ENCODE results near the gene BMP6.

BMP6 gene

GRCh38 chr6:7697820-7698623 lies 27.9 kb upstream of the BMP6 start:
- no peak overlapping the region for H3K27ac Mint-ChIP-seq
- H3K4me3 Mint-ChIP-seq, result peak overlapping the region; percentile 31
- no peaks in the 10 kb centered on the region for H3K9me3 Mint-ChIP-seq
- peaks cover 12% of the 10 kb centered on the region for H3K4me1 Mint-ChIP-seq (ENCODE audit: low read depth)
- no peaks in the 10 kb centered on the region for H3K27me3 Mint-ChIP-seq (ENCODE audit: low read depth)
- H3K36me3 Mint-ChIP-seq (ENCODE audit: low read depth), result no peaks in the 10 kb centered on the region

- Mint-ChIP-seq H3K4me3 (no peak overlapping the region), H3K36me3 (ENCODE audit: low read depth) (no peaks in the 10 kb centered on the region), H3K9me3 (no peaks in the 10 kb centered on the region), H3K27me3 (ENCODE audit: low read depth) (no peaks in the 10 kb centered on the region), H3K27ac (no peak overlapping the region), H3K4me1 (ENCODE audit: low read depth) (peaks cover 12% of the 10 kb centered on the region)
These were observed 24.6 kb upstream of the BMP6 start for GRCh38 chr6:7701212-7701834.

- H3K4me1 Mint-ChIP-seq (ENCODE audit: low read depth), result peaks cover 3% of the 10 kb centered on the region
- no peak overlapping the region for H3K27ac Mint-ChIP-seq
- H3K27me3 Mint-ChIP-seq (ENCODE audit: low read depth), result no peaks in the 10 kb centered on the region
- H3K36me3 Mint-ChIP-seq (ENCODE audit: low read depth), result no peaks in the 10 kb centered on the region
- H3K4me3 Mint-ChIP-seq, result no peak overlapping the region
- H3K9me3 Mint-ChIP-seq, result no peaks in the 10 kb centered on the region
These were observed 22.7 kb upstream of the BMP6 start for GRCh38 chr6:7703148-7703680.

DNA sequence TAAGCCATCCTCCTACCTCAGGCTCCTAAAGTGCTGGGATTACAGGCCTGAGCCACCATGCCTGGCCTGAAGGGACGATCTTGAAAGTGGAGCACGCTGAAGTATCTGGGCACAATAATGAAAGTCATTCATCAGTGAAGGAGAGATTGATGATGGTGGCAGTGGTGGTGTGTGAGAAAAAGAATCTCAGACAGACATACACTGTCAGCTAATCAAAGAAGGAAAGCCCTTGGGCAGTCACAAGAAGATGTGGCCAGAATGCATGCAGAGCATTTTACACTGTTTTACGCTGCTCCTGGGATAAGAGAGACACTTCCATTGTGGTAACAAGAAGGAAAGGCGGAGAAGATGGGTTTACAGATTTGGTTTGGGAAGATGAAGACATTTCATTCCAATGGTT lies 20.4 kb upstream of the BMP6 start:
- Mint-ChIP-seq H3K27me3 (ENCODE audit: low read depth) (no peaks in the 10 kb centered on the region), H3K4me3 (no peak overlapping the region), H3K36me3 (ENCODE audit: low read depth) (no peaks in the 10 kb centered on the region), H3K9me3 (no peaks in the 10 kb centered on the region), H3K4me1 (ENCODE audit: low read depth) (no peaks in the 10 kb centered on the region), H3K27ac (no peak overlapping the region)

GRCh38 chr6:7706269-7706668 lies 19.6 kb upstream of the BMP6 start:
- no peaks in the 10 kb centered on the region for H3K36me3 Mint-ChIP-seq (ENCODE audit: low read depth)
- no peaks in the 10 kb centered on the region for H3K4me1 Mint-ChIP-seq (ENCODE audit: low read depth)
- no peaks in the 10 kb centered on the region for H3K9me3 Mint-ChIP-seq
- H3K27me3 Mint-ChIP-seq (ENCODE audit: low read depth), result no peaks in the 10 kb centered on the region
- no peak overlapping the region for H3K27ac Mint-ChIP-seq
- no peak overlapping the region for H3K4me3 Mint-ChIP-seq

GRCh38 chr6:7707787-7708186 lies 18.1 kb upstream of the BMP6 start:
- H3K36me3 Mint-ChIP-seq (ENCODE audit: low read depth), result no peaks in the 10 kb centered on the region
- no peak overlapping the region for H3K27ac Mint-ChIP-seq
- H3K9me3 Mint-ChIP-seq, result no peaks in the 10 kb centered on the region
- peaks cover 8% of the 10 kb centered on the region for H3K27me3 Mint-ChIP-seq (ENCODE audit: low read depth)
- no peak overlapping the region for H3K4me3 Mint-ChIP-seq
- no peaks in the 10 kb centered on the region for H3K4me1 Mint-ChIP-seq (ENCODE audit: low read depth)

DNA sequence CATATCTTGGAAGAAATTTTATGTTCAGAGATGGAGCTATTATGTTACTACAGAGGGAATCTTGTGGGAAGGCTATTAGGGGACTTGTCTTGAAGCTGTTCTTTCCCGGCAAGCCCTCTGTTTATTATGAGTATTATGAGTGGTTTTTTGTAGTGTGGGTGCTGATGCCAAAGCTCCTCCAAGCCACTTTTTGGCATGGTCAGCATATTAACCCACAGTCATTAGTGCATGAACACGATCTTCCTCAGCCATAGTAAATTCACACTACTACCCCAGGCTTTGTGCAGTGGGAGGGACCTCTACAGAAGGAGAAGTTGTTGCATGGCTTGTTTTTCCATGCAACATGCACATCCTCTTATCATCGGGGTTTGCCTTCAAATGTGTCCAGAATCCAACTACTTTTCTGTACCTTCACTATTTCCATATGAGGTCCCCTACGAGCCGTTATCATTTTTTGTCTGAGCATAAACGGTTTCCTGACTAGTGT lies 6.5 kb upstream of the BMP6 start:
- Mint-ChIP-seq H3K9me3 (no peaks in the 10 kb centered on the region), H3K27me3 (ENCODE audit: low read depth) (peaks cover 34% of the 10 kb centered on the region), H3K4me3 (no peak overlapping the region), H3K4me1 (ENCODE audit: low read depth) (no peaks in the 10 kb centered on the region), H3K27ac (no peak overlapping the region), H3K36me3 (ENCODE audit: low read depth) (no peaks in the 10 kb centered on the region)

- no peaks in the 10 kb centered on the region for H3K9me3 Mint-ChIP-seq
- H3K27me3 Mint-ChIP-seq (ENCODE audit: low read depth), result peaks cover 43% of the 10 kb centered on the region
- no peak overlapping the region for H3K27ac Mint-ChIP-seq
- H3K4me1 Mint-ChIP-seq (ENCODE audit: low read depth), result no peaks in the 10 kb centered on the region
- no peaks in the 10 kb centered on the region for H3K36me3 Mint-ChIP-seq (ENCODE audit: low read depth)
- no peak overlapping the region for H3K4me3 Mint-ChIP-seq
These were observed 5.6 kb upstream of the BMP6 start for GRCh38 chr6:7720346-7720745.

DNA sequence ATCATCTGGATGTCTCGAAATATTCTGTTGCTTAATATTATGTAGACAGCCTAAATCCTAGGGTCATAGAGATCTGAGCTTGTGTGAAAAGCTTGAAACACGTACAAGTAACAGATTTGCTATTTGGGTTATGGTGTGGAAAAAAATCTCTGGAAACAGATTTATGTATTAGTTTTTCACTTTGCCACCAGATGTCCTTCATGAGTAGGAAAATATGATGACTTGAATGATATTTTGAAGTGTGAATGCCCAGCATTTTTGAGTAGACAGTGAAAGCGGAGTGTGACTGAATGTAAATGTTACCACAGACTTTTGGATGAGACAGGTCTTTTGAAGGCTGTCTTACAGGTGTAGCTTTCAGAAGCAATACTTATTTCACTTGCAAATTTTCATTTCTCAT lies 4.2 kb upstream of the BMP6 start:
- no peaks in the 10 kb centered on the region for H3K9me3 Mint-ChIP-seq
- peaks cover 52% of the 10 kb centered on the region for H3K27me3 Mint-ChIP-seq (ENCODE audit: low read depth)
- no peaks in the 10 kb centered on the region for H3K36me3 Mint-ChIP-seq (ENCODE audit: low read depth)
- H3K27ac Mint-ChIP-seq, result no peak overlapping the region
- H3K4me1 Mint-ChIP-seq (ENCODE audit: low read depth), result peaks cover 4% of the 10 kb centered on the region
- H3K4me3 Mint-ChIP-seq, result no peak overlapping the region

DNA sequence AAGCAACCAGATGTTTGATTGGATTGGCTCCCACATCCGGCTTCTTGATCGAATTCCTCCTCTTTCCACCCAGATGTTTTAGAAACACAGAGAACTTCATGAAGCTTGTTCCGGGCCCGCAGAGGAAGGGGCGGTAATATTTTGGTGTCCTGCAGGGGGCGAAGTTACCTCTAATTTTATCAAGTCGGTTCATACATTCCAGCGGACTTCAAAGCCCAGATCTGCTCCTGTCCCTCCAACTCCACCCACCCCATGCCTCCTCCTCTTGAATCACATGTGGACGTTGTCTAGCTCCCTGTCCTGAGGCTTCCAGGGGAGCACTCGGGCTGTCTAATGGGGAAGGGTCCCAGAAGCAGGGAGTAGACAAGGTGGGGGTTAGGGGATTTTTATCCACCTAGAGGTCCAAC lies 2.9 kb upstream of the BMP6 start:
- Mint-ChIP-seq H3K4me3 (no peak overlapping the region), H3K27ac (no peak overlapping the region), H3K9me3 (no peaks in the 10 kb centered on the region), H3K4me1 (ENCODE audit: low read depth) (peaks cover 6% of the 10 kb centered on the region), H3K27me3 (ENCODE audit: low read depth) (peaks cover 52% of the 10 kb centered on the region), H3K36me3 (ENCODE audit: low read depth) (no peaks in the 10 kb centered on the region)

DNA sequence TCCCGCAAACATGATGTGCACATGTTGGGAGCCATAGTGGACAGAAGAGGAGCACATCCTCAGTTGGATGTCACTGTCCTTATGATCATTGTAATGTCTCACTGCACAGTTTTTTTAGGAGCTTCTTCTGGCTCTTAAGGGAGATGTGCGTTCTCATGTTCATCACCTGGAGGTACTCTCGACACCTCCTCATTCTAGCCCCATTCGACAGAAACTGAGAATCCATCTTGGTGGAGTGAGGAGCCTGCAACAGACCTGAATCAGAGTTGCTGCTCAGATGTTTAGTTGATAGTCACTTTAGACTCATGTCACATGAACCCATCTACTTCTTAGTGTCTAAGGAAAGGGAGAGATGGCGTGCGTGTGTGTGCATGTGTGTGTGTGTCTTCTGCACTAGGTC lies 2.3 kb upstream of the BMP6 start:
- peaks cover 8% of the 10 kb centered on the region for H3K4me1 Mint-ChIP-seq (ENCODE audit: low read depth)
- H3K4me3 Mint-ChIP-seq, result no peak overlapping the region
- H3K27me3 Mint-ChIP-seq (ENCODE audit: low read depth), result peaks cover 56% of the 10 kb centered on the region

DNA sequence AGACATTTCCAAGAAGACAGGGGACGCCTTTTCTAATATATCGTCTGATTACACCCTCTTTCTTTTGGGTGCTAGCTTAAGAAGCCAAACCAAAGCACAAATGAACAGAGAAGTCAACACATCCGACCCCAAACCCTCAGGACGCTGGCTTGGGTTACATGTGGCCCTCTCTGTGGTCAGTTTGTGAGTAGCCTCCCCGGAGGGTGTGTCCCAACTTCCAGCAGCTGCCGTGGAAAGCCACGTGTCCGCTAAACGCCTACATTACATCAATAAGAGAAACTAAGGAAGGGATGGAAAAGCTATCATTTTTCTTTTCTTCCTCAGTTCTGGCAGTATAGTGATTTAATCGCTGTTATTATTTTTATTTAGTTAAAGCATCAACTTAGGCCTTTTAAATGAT lies 487 bp upstream of the BMP6 start:
- Mint-ChIP-seq H3K27ac (no peak overlapping the region), H3K36me3 (ENCODE audit: low read depth) (no peaks in the 10 kb centered on the region), H3K27me3 (ENCODE audit: low read depth) (peaks cover 75% of the 10 kb centered on the region)

More for the DNA sequence above, 2.3 kb upstream of the BMP6 start:
- no peak overlapping the region for H3K27ac Mint-ChIP-seq
- H3K9me3 Mint-ChIP-seq, result no peaks in the 10 kb centered on the region
- no peaks in the 10 kb centered on the region for H3K36me3 Mint-ChIP-seq (ENCODE audit: low read depth)

GRCh38 chr6:7726416-7727085 lies 652 bp downstream of the BMP6 start:
- H3K27ac Mint-ChIP-seq, result no peak overlapping the region
- H3K27me3 Mint-ChIP-seq (ENCODE audit: low read depth), result peaks cover 82% of the 10 kb centered on the region
- peak overlapping the region; percentile 79 for H3K4me3 Mint-ChIP-seq
- no peaks in the 10 kb centered on the region for H3K9me3 Mint-ChIP-seq
- no peaks in the 10 kb centered on the region for H3K36me3 Mint-ChIP-seq (ENCODE audit: low read depth)
- peaks cover 10% of the 10 kb centered on the region for H3K4me1 Mint-ChIP-seq (ENCODE audit: low read depth)

More for the DNA sequence above, 487 bp upstream of the BMP6 start:
- peak overlapping the region; percentile 79 for H3K4me3 Mint-ChIP-seq
- peaks cover 10% of the 10 kb centered on the region for H3K4me1 Mint-ChIP-seq (ENCODE audit: low read depth)
- H3K9me3 Mint-ChIP-seq, result no peaks in the 10 kb centered on the region

DNA sequence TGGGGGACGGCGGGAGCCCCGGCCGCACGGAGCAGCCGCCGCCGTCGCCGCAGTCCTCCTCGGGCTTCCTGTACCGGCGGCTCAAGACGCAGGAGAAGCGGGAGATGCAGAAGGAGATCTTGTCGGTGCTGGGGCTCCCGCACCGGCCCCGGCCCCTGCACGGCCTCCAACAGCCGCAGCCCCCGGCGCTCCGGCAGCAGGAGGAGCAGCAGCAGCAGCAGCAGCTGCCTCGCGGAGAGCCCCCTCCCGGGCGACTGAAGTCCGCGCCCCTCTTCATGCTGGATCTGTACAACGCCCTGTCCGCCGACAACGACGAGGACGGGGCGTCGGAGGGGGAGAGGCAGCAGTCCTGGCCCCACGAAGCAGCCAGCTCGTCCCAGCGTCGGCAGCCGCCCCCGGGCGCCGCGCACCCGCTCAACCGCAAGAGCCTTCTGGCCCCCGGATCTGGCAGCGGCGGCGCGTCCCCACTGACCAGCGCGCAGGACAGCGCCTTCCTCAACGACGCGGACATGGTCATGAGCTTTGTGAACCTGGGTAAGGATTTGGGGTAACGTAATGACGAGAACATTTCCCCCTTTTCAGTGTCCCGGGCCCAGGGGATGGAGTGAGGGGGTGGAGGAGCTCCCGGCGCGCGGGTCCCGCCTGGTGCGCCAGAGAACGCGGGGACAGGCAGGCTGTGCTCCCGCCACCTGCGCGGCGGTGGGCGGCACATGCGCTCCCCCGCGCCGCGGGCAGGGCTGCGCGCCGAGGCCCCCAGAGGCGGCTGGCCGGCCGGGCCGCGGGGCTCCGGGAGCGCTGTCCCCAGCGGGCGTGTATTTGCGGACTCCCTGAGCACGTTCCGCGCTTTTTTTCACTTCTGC lies 1.4 kb downstream of the BMP6 start:
- no peaks in the 10 kb centered on the region for H3K9me3 Mint-ChIP-seq
- no peaks in the 10 kb centered on the region for H3K36me3 Mint-ChIP-seq (ENCODE audit: low read depth)
- H3K27me3 Mint-ChIP-seq (ENCODE audit: low read depth), result peaks cover 82% of the 10 kb centered on the region
- no peak overlapping the region for H3K27ac Mint-ChIP-seq
- peaks cover 10% of the 10 kb centered on the region for H3K4me1 Mint-ChIP-seq (ENCODE audit: low read depth)
- H3K4me3 Mint-ChIP-seq, result peak overlapping the region; percentile 51
